Keratinocyte (primary cell): Measurements from ENCODE around the gene KDM1B. TPM values are rescaled to one million over a fixed set of nuclear protein-coding genes. Genes with fewer than 3 reads are reported as not detected.

Experiments used
- DNase-seq: peaks from one replicate; pipeline ENCODE4 v3.0.0-alpha.2; 2011; ENCODE audit warnings: low read depth, missing footprints, low spot score
- FAIRE-seq: peaks from 2 replicates; lab custom pipeline; 2011; peaks lifted over from hg19 to GRCh38; lab: Jason Lieb, UNC
- H2AFZ ChIP-seq: 2 replicates; pipeline ENCODE4 v1.6.0; 2012; ENCODE audit warnings: low read length, control low read depth, inconsistent platforms; ENCODE audit not compliant: control insufficient read depth
- H3K27ac ChIP-seq: 2 replicates; pipeline ENCODE4 v1.5.1; 2011; ENCODE audit warnings: low read length; ENCODE audit not compliant: control insufficient read depth, insufficient read depth
- H3K27me3 ChIP-seq: 3 replicates; pipeline ENCODE4 v1.6.0; 2011; ENCODE audit warnings: low read length; ENCODE audit not compliant: control insufficient read depth, insufficient read depth; ENCODE audit errors: extremely low read depth
- H3K36me3 ChIP-seq, 2 experiments: 2 replicates in 1 of 2; 3 replicates in 1 of 2; pipeline ENCODE4 v1.5.1; 2011; ENCODE audit warnings: low read length in 2 of 2, mild to moderate bottlenecking in 1 of 2; ENCODE audit not compliant: control insufficient read depth in 2 of 2, insufficient read depth in 2 of 2; ENCODE audit errors: extremely low read depth in 1 of 2
- H3K4me1 ChIP-seq: 3 replicates; pipeline ENCODE4 v1.5.1; 2011; ENCODE audit warnings: low read length; ENCODE audit not compliant: control insufficient read depth, insufficient read depth; ENCODE audit errors: extremely low read depth
- H3K4me2 ChIP-seq: 3 replicates; pipeline ENCODE4 v1.6.0; 2011; ENCODE audit warnings: low read depth, low read length; ENCODE audit not compliant: control insufficient read depth, insufficient read depth; ENCODE audit errors: extremely low read depth
- H3K4me3 ChIP-seq, 3 experiments: fragments of 200-600 bp in 1 of 3; sonication (generic) in 1 of 3; 2 replicates in 2 of 3; 3 replicates in 1 of 3; pipeline ENCODE4 v1.5.1; 2011 to 2016; ENCODE audit warnings: low read length in 3 of 3, mild to moderate bottlenecking in 3 of 3, control low read depth in 2 of 3, inconsistent platforms in 1 of 3, low read depth in 1 of 3, mixed read lengths in 1 of 3, mixed run types in 1 of 3, moderate library complexity in 1 of 3; ENCODE audit not compliant: control insufficient read depth in 2 of 3, insufficient read depth in 2 of 3; ENCODE audit errors: extremely low read depth in 1 of 3
- H3K79me2 ChIP-seq: 2 replicates; pipeline ENCODE4 v1.6.0; 2012; ENCODE audit warnings: low read length; ENCODE audit not compliant: control insufficient read depth, insufficient read depth
- H3K9ac ChIP-seq: 3 replicates; pipeline ENCODE4 v1.6.0; 2011; ENCODE audit warnings: low read length; ENCODE audit not compliant: control insufficient read depth, insufficient read depth; ENCODE audit errors: extremely low read depth
- H3K9me1 ChIP-seq: 3 replicates; pipeline ENCODE4 v1.6.0; 2011; ENCODE audit warnings: low read length; ENCODE audit not compliant: control insufficient read depth, insufficient read depth; ENCODE audit errors: extremely low read depth
- H3K9me3 ChIP-seq: 2 replicates; pipeline ENCODE4 v1.5.1; 2012; ENCODE audit warnings: low read depth, low read length; ENCODE audit not compliant: control insufficient read depth
- H4K20me1 ChIP-seq: 3 replicates; pipeline ENCODE4 v1.6.0; 2011; ENCODE audit warnings: low read length; ENCODE audit not compliant: control insufficient read depth, insufficient read depth; ENCODE audit errors: extremely low read depth
- CTCF ChIP-seq, 3 experiments: IDR thresholded peaks in 1 of 3; conservative IDR thresholded peaks in 1 of 3; optimal IDR thresholded peaks in 1 of 3; 2 replicates in 2 of 3; 3 replicates in 1 of 3; pipeline versions ENCODE3 to v1.5.1; 2011; ENCODE audit warnings: low read length in 3 of 3, mild to moderate bottlenecking in 3 of 3, moderate library complexity in 2 of 3, control low read depth in 1 of 3, inconsistent platforms in 1 of 3; ENCODE audit not compliant: insufficient read depth in 2 of 3; ENCODE audit errors: extremely low read depth in 1 of 3
- EZH2 ChIP-seq: IDR thresholded peaks from one replicate; pipeline ENCODE4 v1.6.1; 2012; ENCODE audit warnings: inconsistent platforms, mild to moderate bottlenecking, low read length, moderate library complexity
- dilution Hi-C: fragments of 300-500 bp; cut with MboI; formaldehyde crosslinking; loops from one replicate; pipeline ENCODE4 v1.7.0; 2020; ENCODE audit warnings: low sequenced_read_pairs; ENCODE audit not compliant: extremely low pct_ligation_motif_present
- polyA plus RNA-seq, 5 experiments: library from polyadenylated mRNA; depleted of rRNA in 3 of 5; stranded (reverse) in 3 of 5; stranded (forward) in 1 of 5; unstranded in 1 of 5; fragments of >200 nt; gene quantifications; 1 replicate in 1 of 5; 2 replicates in 3 of 5; 3 replicates in 1 of 5; pipeline versions ENCODE4 v1.2.1 to v1.2.3, GENCODE V29; 2011 to 2012; ENCODE audit warnings: missing spikeins in 2 of 5, low read depth in 1 of 5, low replicate concordance in 1 of 5

Gene KDM1B
- polyA plus RNA-seq, 1 donor (not counting 4 experiments of a cell fraction or from before 2014, with no cell fraction given): 32.7 TPM

GRCh38 chr6:18212231-18212630 lies 57.0 kb downstream of the KDM1B start:
- H3K27ac ChIP-seq: no peak overlapping the region
- peaks cover 2% of the 10 kb centered on the region for H3K4me1 ChIP-seq
- no peak overlapping the region for H3K4me3 ChIP-seq
- H4K20me1 ChIP-seq: no peaks in the 10 kb centered on the region
- H3K9me3 ChIP-seq: no peaks in the 10 kb centered on the region
- DNase-seq (no peak), FAIRE-seq (no peak)
- no peaks in the 10 kb centered on the region for H3K27me3 ChIP-seq
- H3K9me1 ChIP-seq: no peaks in the 10 kb centered on the region
- peaks cover 10 to 25% of the 10 kb centered on the region in 2 experiments for H3K36me3 ChIP-seq
- no peak for TF ChIP-seq CTCF (optimal IDR thresholded peaks at IDR 0.05 in 1 of 3, IDR thresholded peaks at IDR 0.05 in 1 of 3, conservative IDR thresholded peaks at IDR 0.05 in 1 of 3; ENCODE audit: extremely low read depth in 1 of 3, insufficient read depth in 2 of 3, low read length in 3 of 3)
- no peak overlapping the region for H3K9ac ChIP-seq
- dilution Hi-C loops: no loop called here
- H3K79me2 ChIP-seq: no peaks in the 10 kb centered on the region
- no peak overlapping the region for H2AFZ ChIP-seq
- H3K4me2 ChIP-seq: no peak overlapping the region

GRCh38 chr6:18213439-18213838 lies 58.2 kb downstream of the KDM1B start:
- Histone ChIP-seq H4K20me1 (no peaks in the 10 kb centered on the region), H3K27ac (no peak overlapping the region), H3K79me2 (no peaks in the 10 kb centered on the region), H3K27me3 (no peaks in the 10 kb centered on the region), H3K9me1 (no peaks in the 10 kb centered on the region), H3K4me3 (no peak overlapping the region), H3K4me1 (peaks cover 2% of the 10 kb centered on the region), H3K9ac (no peak overlapping the region), H3K9me3 (no peaks in the 10 kb centered on the region), H2AFZ (no peak overlapping the region), H3K4me2 (no peak overlapping the region), H3K36me3 (peaks cover 13 to 27% of the 10 kb centered on the region in 2 experiments)
- TF ChIP-seq CTCF (optimal IDR thresholded peaks at IDR 0.05 in 1 of 3, IDR thresholded peaks at IDR 0.05 in 1 of 3, conservative IDR thresholded peaks at IDR 0.05 in 1 of 3; ENCODE audit: extremely low read depth in 1 of 3, insufficient read depth in 2 of 3, low read length in 3 of 3): no peak
- no peak for TF ChIP-seq EZH2
- dilution Hi-C loops: no loop called here
- no peak for FAIRE-seq
- no peak for DNase-seq
